Measurements from ENCODE around the gene GORAB. TPM values are rescaled to one million over a fixed set of nuclear protein-coding genes. Genes with fewer than 3 reads are reported as not detected.

The GORAB gene
- total RNA-seq, 1 donor from 2014 or later: 13.0 TPM

DNA sequence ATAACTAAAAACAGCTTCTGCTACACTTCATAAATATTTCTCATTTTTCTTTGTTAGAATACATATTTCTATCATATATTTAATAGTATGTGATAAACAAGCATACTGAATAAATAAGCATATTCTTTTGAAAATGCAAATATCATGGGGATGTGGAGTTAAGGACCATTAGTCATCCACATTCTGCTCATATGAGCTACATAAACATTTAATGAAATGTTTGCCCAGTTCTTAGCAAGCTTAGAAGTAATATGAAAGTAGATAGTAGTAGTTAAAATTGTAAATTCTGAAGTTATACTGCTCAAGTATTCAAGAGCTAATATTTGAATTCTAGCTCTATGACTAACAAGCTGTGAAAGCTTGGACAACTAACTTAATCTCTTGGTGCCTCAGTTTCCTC lies 10.1 kb upstream of the GORAB start:
- no peak for DNase-seq
- Mint-ChIP-seq H3K36me3 (ENCODE audit: low read depth) (no peaks in the 10 kb centered on the region), H3K4me3 (no peak overlapping the region), H3K27me3 (peaks cover 38% of the 10 kb centered on the region), H3K4me1 (no peaks in the 10 kb centered on the region), H3K9me3 (no peaks in the 10 kb centered on the region), H3K27ac (no peak overlapping the region)
- intact Hi-C loops (cut with micrococcal nuclease): no loop called here

- peaks cover 2% of the 10 kb centered on the region for H3K36me3 Mint-ChIP-seq (ENCODE audit: low read depth)
- H3K27ac Mint-ChIP-seq: no peak overlapping the region
- peaks cover 17% of the 10 kb centered on the region for H3K27me3 Mint-ChIP-seq
- no peak overlapping the region for H3K4me3 Mint-ChIP-seq
- intact Hi-C loops (cut with micrococcal nuclease): loop anchor here (5.0 to 10.0 kb wide), 3 partner anchors 604 to 784 kb away; partner anchors contain the start of genes FMO4 and SCYL3
- H3K9me3 Mint-ChIP-seq: no peaks in the 10 kb centered on the region
- peaks cover 5% of the 10 kb centered on the region for H3K4me1 Mint-ChIP-seq
- DNase-seq: no peak
These were observed 801 bp upstream of the GORAB start for GRCh38 chr1:170530972-170531757.

DNA sequence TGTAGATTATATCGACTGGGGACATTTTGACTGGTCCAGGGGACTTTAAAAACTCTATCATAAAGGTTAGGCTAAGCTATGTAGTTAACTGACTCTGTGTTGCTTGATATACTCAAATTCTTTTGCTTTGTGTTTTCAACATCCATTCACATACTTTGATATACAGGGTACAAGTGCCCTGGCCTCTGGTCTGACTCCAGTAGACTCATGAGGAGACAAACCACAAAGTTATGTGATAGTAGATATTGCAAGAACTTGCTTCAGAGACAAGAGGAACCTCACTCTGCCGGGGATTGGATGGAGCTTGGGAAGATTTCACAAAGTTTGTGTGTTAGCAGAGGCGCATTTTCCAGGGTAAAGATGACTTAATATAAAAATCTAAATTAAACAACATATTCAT lies 1.3 kb downstream of the GORAB start:
- no peaks in the 10 kb centered on the region for H3K9me3 Mint-ChIP-seq
- H3K4me3 Mint-ChIP-seq: no peak overlapping the region
- intact Hi-C loops (cut with micrococcal nuclease): loop anchor here (2.0 to 10.0 kb wide), 4 partner anchors 458 to 782 kb away; partner anchors contain the start of genes FMO4, KIFAP3 and SCYL3
- no peak for DNase-seq
- peaks cover 5% of the 10 kb centered on the region for H3K4me1 Mint-ChIP-seq
- H3K36me3 Mint-ChIP-seq (ENCODE audit: low read depth): peaks cover 8% of the 10 kb centered on the region
- peaks cover 8% of the 10 kb centered on the region for H3K27me3 Mint-ChIP-seq
- no peak overlapping the region for H3K27ac Mint-ChIP-seq

- intact Hi-C loops (cut with micrococcal nuclease): loop anchor here (5.0 to 10.0 kb wide), 3 partner anchors 607 to 780 kb away; partner anchors contain the start of genes FMO4 and SCYL3
- Mint-ChIP-seq H3K4me3 (no peak overlapping the region), H3K27me3 (peaks cover 3% of the 10 kb centered on the region), H3K9me3 (no peaks in the 10 kb centered on the region), H3K4me1 (peaks cover 7% of the 10 kb centered on the region), H3K27ac (no peak overlapping the region), H3K36me3 (ENCODE audit: low read depth) (peaks cover 19% of the 10 kb centered on the region)
- DNase-seq: no peak
These were observed 2.7 kb downstream of the GORAB start for GRCh38 chr1:170534626-170535147.

- Mint-ChIP-seq H3K4me3 (no peak overlapping the region), H3K27ac (no peak overlapping the region), H3K9me3 (no peaks in the 10 kb centered on the region), H3K4me1 (peaks cover 6% of the 10 kb centered on the region), H3K36me3 (ENCODE audit: low read depth) (peaks cover 25% of the 10 kb centered on the region), H3K27me3 (no peaks in the 10 kb centered on the region)
- DNase-seq: no peak
- intact Hi-C loops (cut with micrococcal nuclease): loop anchor here (10.0 kb wide), 1 partner anchor 779 kb away; the partner anchor contains the start of gene FMO4
These were observed 3.5 kb downstream of the GORAB start for GRCh38 chr1:170535418-170535817.

DNA sequence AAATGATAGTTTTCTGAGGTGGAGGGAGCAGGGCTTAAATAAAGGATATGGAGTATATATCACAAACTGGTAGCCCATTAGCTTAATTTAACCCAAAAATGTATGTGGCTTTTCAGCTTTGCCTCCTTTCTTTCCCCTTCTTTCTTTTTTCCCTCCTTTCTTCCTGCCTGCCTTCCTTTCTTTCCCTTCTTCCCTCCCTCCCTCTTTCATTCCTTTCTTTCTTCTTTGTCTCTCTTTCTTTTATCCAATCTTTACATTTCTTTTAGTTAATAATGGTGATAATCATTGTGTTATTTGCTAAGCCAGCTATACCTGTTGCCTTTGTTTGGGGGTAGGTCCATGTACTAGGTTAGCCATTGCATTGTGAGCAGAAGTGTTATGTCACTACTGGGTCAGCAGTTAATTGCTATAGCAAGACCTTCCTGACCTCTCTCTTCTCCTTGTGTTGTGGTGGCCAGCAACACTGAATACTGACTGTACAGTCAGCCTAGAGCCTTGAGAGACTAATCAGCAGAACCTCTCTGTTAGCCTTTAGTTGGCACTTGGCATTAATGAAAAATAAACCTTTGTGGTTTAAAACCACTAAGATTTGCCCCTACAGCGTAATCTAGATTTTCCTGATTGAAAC lies 5.1 kb downstream of the GORAB start:
- intact Hi-C loops (cut with micrococcal nuclease): loop anchor here (10.0 kb wide), 1 partner anchor 778 kb away; the partner anchor contains the start of gene FMO4
- Mint-ChIP-seq H3K36me3 (ENCODE audit: low read depth) (peaks cover 33% of the 10 kb centered on the region), H3K9me3 (no peaks in the 10 kb centered on the region), H3K27me3 (no peaks in the 10 kb centered on the region), H3K27ac (no peak overlapping the region), H3K4me1 (peaks cover 4% of the 10 kb centered on the region), H3K4me3 (no peak overlapping the region)
- DNase-seq: no peak

- no peak for DNase-seq
- no peak overlapping the region for H3K27ac Mint-ChIP-seq
These were observed 6.0 kb downstream of the GORAB start for GRCh38 chr1:170537798-170538503.

GRCh38 chr1:170538687-170539086 lies 6.7 kb downstream of the GORAB start:
- intact Hi-C loops (cut with micrococcal nuclease): loop anchor here (10.0 kb wide), 1 partner anchor 776 kb away; the partner anchor contains the start of gene FMO4
- H3K36me3 Mint-ChIP-seq (ENCODE audit: low read depth): peaks cover 44% of the 10 kb centered on the region
- no peak overlapping the region for H3K4me3 Mint-ChIP-seq
- H3K4me1 Mint-ChIP-seq: peaks cover 6% of the 10 kb centered on the region
- no peak for DNase-seq
- H3K27ac Mint-ChIP-seq: no peak overlapping the region
- H3K27me3 Mint-ChIP-seq: no peaks in the 10 kb centered on the region
- H3K9me3 Mint-ChIP-seq: no peaks in the 10 kb centered on the region

More at GRCh38 chr1:170537798-170538503, 6.0 kb downstream of the GORAB start:
- intact Hi-C loops (cut with micrococcal nuclease): loop anchor here (10.0 kb wide), 1 partner anchor 777 kb away; the partner anchor contains the start of gene FMO4
- H3K4me1 Mint-ChIP-seq: peaks cover 4% of the 10 kb centered on the region
- H3K4me3 Mint-ChIP-seq: no peak overlapping the region
- H3K36me3 Mint-ChIP-seq (ENCODE audit: low read depth): peaks cover 39% of the 10 kb centered on the region
- H3K27me3 Mint-ChIP-seq: no peaks in the 10 kb centered on the region
- no peaks in the 10 kb centered on the region for H3K9me3 Mint-ChIP-seq

- peaks cover 6% of the 10 kb centered on the region for H3K4me1 Mint-ChIP-seq
- intact Hi-C loops (cut with micrococcal nuclease): loop anchor here (10.0 kb wide), 1 partner anchor 776 kb away; the partner anchor contains the start of gene FMO4
- no peak overlapping the region for H3K4me3 Mint-ChIP-seq
- no peak overlapping the region for H3K27ac Mint-ChIP-seq
- peaks cover 49% of the 10 kb centered on the region for H3K36me3 Mint-ChIP-seq (ENCODE audit: low read depth)
- DNase-seq: no peak
- H3K9me3 Mint-ChIP-seq: no peaks in the 10 kb centered on the region
- no peaks in the 10 kb centered on the region for H3K27me3 Mint-ChIP-seq
These were observed 7.2 kb downstream of the GORAB start for GRCh38 chr1:170539154-170539553.

GRCh38 chr1:170544624-170545023 lies 12.7 kb downstream of the GORAB start:
- intact Hi-C loops (cut with micrococcal nuclease): no loop called here
- Mint-ChIP-seq H3K36me3 (ENCODE audit: low read depth) (peaks cover 68% of the 10 kb centered on the region), H3K4me1 (peaks cover 3% of the 10 kb centered on the region)

DNA sequence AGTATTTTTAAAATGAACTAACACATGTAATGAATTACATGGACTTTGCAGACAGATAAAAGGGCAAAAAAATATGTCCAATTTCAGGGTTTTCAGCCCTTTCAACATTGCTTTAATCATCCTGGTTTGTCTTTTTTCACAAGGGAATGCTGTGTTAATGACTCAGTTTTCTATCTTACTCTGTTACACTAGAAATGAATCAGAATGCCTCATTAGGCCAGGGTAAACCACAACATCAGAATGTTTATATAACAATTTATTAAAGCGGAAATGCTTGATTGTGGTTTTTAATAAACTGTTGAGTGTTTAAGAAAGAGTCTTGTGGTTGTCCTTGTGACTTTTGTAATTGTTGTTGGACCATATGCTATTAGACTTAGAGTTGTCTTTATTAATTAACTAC lies 13.5 kb downstream of the GORAB start:
- Mint-ChIP-seq H3K36me3 (ENCODE audit: low read depth) (peaks cover 68% of the 10 kb centered on the region), H3K4me1 (peaks cover 3% of the 10 kb centered on the region), H3K27me3 (no peaks in the 10 kb centered on the region), H3K9me3 (peaks cover 4% of the 10 kb centered on the region), H3K4me3 (no peak overlapping the region), H3K27ac (no peak overlapping the region)
- DNase-seq: no peak
- intact Hi-C loops (cut with micrococcal nuclease): no loop called here

More at GRCh38 chr1:170544624-170545023, 12.7 kb downstream of the GORAB start:
- H3K4me3 Mint-ChIP-seq: no peak overlapping the region
- DNase-seq: no peak
- no peak overlapping the region for H3K27ac Mint-ChIP-seq
- H3K9me3 Mint-ChIP-seq: peaks cover 4% of the 10 kb centered on the region
- H3K27me3 Mint-ChIP-seq: no peaks in the 10 kb centered on the region

GRCh38 chr1:170547255-170547654 lies 15.3 kb downstream of the GORAB start:
- H3K27ac Mint-ChIP-seq: no peak overlapping the region
- DNase-seq: no peak
- peaks cover 3% of the 10 kb centered on the region for H3K4me1 Mint-ChIP-seq
- peaks cover 73% of the 10 kb centered on the region for H3K36me3 Mint-ChIP-seq (ENCODE audit: low read depth)
- no peaks in the 10 kb centered on the region for H3K27me3 Mint-ChIP-seq
- intact Hi-C loops (cut with micrococcal nuclease): no loop called here
- peaks cover 4% of the 10 kb centered on the region for H3K9me3 Mint-ChIP-seq
- no peak overlapping the region for H3K4me3 Mint-ChIP-seq

DNA sequence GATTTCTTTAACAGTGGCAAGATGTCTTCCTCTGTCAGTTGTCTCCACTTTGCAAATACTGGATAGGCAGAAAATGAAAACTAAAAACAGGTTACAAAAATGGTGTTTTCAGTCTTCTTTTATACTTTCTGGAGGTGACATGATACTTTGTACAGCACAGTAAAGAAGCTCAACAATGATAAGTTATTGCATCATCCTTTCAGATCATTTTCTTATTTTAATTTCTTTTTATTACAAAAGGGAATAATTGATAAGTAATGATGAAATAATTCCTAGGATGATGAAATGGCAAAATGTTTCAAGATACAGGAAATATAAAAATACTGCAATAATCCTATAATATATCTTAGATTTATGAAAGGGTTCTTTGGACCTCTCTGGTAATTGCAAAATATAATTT lies 16.5 kb downstream of the GORAB start:
- intact Hi-C loops (cut with micrococcal nuclease): no loop called here
- peaks cover 4% of the 10 kb centered on the region for H3K9me3 Mint-ChIP-seq
- H3K27ac Mint-ChIP-seq: no peak overlapping the region
- H3K27me3 Mint-ChIP-seq: no peaks in the 10 kb centered on the region
- H3K36me3 Mint-ChIP-seq (ENCODE audit: low read depth): peaks cover 69% of the 10 kb centered on the region
- DNase-seq: no peak
- peaks cover 3% of the 10 kb centered on the region for H3K4me1 Mint-ChIP-seq
- H3K4me3 Mint-ChIP-seq: no peak overlapping the region

Data from activated CD4-positive, alpha-beta T cell treated with anti-CD3 and anti-CD28 coated beads, Interleukin-2, amount 10 ng/mL, durations not matched to agents 24 days and 14 days (primary cell).